GM18505 (cell line): ENCODE measurements around the gene CFAP299.

Source experiments
- ATAC-seq: cut with Tn5 transposase; IDR thresholded peaks from one replicate; pipeline ENCODE4 v1.9.1; 2021; ENCODE audit not compliant: unreplicated experiment
- POLR2A ChIP-seq: IDR thresholded peaks from 4 replicates; pipeline ENCODE4 v1.6.1; 2011; ENCODE audit warnings: borderline replicate concordance; ENCODE audit not compliant: insufficient read depth, insufficient read length; ENCODE audit errors: extremely low read depth

CFAP299 gene

GRCh38 chr4:80542747-80543146 is 207.2 kb downstream of the CFAP299 start:
- TF ChIP-seq POLR2A: no peak
- no peak for ATAC-seq

- TF ChIP-seq POLR2A: no peak
- no peak for ATAC-seq
Observed at GRCh38 chr4:80560337-80560736, 224.8 kb downstream of the CFAP299 start.

- no peak for ATAC-seq
- no peak for TF ChIP-seq POLR2A
Observed at GRCh38 chr4:80566203-80566872, 230.8 kb downstream of the CFAP299 start.

- TF ChIP-seq POLR2A: no peak
- no peak for ATAC-seq
Observed at GRCh38 chr4:80568891-80569290, 233.4 kb downstream of the CFAP299 start.

GRCh38 chr4:80576796-80577195 is 241.3 kb downstream of the CFAP299 start:
- no peak for ATAC-seq
- TF ChIP-seq POLR2A: no peak

GRCh38 chr4:80578001-80578400 is 242.5 kb downstream of the CFAP299 start:
- TF ChIP-seq POLR2A: no peak
- ATAC-seq: no peak

- no peak for ATAC-seq
- no peak for TF ChIP-seq POLR2A
Observed at GRCh38 chr4:80585542-80585941, 250.0 kb downstream of the CFAP299 start.

GRCh38 chr4:80586716-80587115 is 251.2 kb downstream of the CFAP299 start:
- TF ChIP-seq POLR2A: no peak
- ATAC-seq: no peak

GRCh38 chr4:80587871-80588385 is 252.4 kb downstream of the CFAP299 start:
- ATAC-seq: no peak
- no peak for TF ChIP-seq POLR2A

GRCh38 chr4:80592950-80593349 is 257.4 kb downstream of the CFAP299 start:
- no peak for TF ChIP-seq POLR2A
- ATAC-seq: no peak

- no peak for TF ChIP-seq POLR2A
- no peak for ATAC-seq
Observed at GRCh38 chr4:80594701-80595100, 259.2 kb downstream of the CFAP299 start.

- no peak for TF ChIP-seq POLR2A
- ATAC-seq: no peak
Observed at GRCh38 chr4:80608281-80608980, 272.9 kb downstream of the CFAP299 start.

GRCh38 chr4:80610199-80610598 is 274.7 kb downstream of the CFAP299 start:
- no peak for ATAC-seq
- no peak for TF ChIP-seq POLR2A
